ENCODE data around the gene LRRFIP1.
A peak's percentile ranks its signal among the peaks of the same experiment; 100 is the strongest.

The LRRFIP1 gene

DNA sequence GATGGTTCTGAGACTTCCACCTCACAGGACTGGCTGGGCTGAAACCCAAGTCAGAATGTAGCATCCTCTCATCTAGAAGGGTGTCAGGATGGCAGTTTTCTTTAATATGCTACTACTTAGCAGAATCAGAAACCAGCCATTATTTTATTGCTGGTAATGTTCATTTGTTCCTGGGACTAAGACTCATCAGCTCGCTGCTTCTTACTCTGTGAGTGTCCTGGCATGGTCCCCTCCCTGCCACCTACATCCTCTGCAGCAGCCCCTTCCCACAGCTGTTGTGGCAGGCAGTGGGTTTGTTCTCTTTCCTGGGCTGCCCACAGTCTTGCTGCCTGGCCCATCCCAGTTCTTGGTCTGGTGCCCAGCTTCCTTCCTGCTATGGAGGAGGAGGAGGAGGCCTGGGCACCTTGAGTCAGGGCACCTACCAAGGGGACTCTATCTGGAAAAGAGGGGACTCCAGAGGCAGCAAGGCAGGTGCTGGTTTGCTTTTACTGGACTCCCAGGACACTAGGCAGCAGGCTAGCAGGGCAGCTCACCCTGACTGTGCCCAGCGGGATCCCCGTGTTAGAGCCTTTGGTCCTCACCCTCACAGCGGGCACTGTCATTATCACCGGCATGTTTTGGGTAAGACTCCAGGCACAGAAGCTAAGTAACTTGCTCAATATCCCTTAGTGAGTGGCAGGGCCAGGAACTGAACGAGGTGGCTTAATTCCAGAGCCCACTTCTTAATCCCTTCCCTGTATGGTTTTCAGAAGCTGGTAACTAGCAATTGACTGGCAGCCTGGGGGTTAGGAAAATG is 62.1 kb downstream of the LRRFIP1 start:
- no peak for DNase-seq (ENCODE audit: low read depth)

DNA sequence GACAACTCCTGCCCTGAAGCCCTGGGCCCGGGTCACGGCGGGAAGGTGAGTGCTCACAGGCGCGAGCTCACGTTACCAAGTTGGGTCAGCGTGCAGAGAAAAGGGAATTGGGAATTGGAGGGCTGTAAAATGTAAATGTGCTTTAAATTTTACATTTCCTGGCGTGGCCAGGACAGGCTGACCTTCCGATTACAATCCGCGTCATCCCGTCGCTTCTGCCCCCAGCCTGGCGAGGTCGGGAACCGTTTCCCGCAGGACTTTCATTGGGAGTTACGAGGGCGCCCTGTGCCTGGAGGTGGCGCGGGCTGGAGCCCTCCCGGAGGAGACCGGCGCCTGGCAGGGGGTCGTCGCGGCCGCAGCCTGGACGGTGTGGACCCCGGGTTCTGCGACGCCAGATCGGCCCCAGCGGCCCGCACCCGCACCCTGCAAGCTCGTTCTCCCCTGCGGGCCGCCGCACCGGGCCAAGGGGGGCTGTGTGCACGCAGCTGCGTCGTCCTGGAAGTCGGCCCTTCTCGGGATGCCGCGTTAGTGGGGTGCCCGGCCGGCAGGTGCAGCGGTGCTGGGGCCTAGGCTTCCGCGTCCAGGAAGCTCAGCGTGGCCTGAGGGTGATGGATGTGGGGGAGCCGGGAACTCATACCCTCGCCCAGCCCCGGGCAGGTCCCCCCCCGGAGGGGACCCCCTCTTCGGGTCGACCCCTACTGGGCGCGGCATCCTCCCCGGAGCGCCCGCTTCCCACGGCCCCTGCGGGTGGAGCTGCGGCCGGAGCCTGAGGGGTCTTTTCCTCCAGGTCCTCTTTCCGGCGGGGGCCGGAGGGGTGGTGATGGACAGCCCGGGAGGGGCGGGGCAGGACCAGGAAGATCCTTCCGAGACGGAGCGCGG is 63.9 kb downstream of the LRRFIP1 start:
- DNase-seq (ENCODE audit: low read depth) = no peak

DNA sequence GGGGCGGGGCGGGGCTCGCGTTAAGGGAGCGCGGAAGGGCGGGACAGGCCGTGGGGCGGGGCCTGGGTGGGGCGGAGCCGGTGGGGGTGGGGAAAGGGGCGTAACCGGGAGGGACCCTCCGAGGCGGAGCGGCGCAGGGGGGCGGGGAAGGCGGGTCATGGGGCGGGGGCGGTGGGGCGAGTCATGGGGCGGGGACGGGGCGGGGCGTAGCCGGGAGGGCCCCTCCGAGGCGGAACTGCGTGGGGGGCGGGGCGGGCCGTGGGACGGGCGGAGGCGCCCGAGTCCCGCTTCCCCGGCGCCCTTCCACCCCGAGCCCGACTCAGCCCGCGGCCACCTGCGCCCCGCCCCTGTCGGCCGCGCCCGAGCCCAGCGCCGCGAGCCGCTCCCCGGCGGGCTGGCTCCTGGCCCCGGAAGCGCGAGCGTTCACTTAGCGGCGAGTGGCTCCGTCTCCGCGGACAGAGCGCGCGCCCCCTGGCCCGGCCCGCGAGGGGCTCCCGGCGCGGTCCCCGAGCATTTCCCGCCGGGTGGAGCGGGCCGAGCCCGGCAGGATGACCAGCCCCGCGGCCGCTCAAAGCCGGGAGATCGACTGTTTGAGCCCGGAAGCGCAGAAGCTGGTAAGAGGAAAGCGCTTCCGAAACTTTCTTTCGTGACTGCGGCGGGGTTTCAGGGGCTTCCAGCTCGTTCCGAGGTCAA is 64.7 kb downstream of the LRRFIP1 start:
- DNase-seq (ENCODE audit: low read depth) = no peak

DNA sequence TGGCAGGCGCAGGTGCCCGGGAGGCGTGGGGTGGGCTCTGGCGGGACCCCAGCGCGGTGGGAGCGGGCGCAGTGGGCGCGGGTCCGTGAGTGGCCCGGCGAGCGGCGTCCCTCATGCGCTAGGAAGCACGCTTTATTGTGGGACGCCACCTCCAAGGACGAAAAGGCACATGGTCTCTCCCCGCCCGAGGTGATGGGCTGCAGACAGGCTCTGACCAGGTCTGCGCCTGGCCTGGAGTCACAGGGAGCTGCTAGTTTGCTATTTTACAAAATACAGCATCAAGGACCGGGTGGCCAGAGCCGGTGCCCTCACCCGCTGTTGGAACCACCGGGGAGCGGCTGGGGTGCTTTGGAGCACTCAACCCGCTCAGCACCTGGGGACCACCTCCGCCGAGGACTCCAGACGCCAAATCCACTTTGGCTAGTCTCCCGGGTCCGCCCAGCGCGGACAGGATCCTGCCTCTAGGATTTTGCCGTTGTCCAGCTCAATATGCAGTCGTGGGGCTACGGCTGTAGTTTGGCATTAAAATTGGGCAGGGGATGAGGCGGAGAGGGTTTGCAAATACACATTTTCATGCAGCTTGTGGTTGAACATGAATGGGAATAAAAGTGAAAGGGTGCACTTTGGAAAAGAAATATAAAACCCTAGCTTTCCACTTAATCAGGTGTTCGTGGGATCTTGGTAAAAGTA is 65.4 kb downstream of the LRRFIP1 start:
- DNase-seq (ENCODE audit: low read depth) = no peak

DNA sequence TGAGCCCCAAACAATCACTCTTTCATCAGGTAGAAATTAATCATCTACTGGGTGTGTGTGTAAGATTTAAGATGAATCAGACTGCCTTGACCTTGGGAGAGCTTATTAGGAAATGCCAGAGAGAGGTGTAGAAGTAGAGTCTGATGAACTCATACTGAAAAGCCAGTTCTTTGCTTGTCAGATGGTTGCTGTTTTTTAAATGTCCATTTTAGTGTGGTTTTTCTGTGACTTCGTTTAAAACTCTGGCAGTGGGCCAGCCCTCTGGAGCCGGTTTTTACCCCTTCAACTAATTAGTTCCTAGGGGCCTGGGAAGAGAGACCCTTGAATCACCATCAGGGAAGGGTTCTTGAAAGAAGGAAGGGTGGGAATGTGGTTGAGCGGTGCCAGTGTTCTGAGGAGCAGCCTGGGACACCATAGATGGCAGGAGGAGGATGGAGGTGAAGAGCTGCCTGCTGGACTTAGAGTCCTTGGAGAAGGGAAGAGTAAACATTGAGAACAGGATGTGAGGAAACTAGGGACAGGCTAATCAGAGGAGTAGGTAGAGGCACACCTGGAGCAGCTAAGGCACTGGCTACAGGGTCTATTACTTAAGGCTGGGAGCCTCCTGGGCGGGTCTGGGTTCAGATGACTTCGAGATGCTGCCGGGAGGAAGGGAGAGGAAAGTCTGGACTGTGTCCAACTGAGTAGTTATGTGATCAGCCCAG is 66.1 kb downstream of the LRRFIP1 start:
- DNase-seq (ENCODE audit: low read depth) = no peak

DNA sequence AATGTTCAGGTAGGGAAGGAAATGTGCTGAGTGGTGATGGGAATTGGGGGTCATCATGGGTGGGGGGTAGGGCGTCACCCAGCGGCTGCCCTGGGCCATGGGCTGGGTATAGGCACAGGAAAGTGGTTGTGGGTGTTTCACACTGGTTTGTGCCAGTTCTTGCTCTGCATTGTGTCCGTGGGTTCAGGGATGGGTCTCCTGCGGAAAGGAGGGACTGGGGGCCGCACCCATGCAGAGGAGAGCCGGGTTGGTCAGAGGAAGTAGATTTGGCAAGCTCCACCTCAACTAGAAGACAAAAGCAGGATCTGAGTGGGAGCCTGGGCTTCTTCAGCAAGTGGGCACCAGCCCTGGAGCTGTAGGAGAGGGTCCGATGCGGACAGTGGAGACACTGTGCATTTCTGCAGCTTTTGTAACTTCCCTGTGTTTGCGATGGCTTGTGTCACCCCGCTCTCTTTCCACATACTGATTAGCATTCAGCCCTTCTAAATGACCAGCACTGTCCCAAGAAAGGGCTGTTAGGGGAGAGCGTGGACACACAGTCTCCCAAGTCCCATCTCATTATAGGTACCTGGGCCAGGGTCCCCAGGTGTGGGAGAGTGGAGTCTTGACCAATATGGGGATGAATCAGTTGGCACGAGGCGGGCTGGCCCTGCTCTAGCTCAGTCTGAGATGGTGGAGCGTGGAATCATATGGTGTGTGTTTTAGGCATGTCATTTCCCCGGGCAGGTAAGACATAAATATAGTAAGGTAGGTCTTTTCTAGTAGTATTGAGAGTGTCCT is 67.2 kb downstream of the LRRFIP1 start:
- no peak for DNase-seq (ENCODE audit: low read depth)

DNA sequence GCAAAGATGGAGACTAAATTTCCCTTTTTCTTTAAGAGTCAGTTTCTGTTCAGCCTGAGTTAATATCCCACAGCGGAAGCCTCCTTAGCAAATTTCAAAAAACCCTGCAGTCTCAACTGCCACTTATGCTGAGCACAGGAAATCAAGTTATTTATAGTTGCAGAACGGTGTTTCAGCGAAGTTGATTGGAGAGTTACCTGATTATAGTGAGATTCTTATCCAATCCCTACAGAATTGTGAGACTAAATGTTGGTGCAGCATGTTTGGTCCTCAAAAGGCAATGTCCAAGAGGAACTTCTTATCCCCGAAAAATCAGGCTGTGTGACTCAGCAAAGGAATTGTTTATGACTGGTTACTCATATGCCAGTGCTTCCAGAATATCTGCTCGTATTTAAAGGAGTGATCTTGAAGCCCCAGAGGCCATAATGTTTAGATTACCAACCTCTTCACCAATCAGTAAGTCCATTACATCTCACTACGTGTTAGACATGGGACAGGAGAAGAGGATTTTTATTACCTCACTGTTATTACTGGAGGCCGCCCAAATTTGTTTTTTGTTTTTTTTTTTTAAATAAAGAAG is 67.9 kb downstream of the LRRFIP1 start:
- peak; percentile 74 for DNase-seq (ENCODE audit: low read depth)

DNA sequence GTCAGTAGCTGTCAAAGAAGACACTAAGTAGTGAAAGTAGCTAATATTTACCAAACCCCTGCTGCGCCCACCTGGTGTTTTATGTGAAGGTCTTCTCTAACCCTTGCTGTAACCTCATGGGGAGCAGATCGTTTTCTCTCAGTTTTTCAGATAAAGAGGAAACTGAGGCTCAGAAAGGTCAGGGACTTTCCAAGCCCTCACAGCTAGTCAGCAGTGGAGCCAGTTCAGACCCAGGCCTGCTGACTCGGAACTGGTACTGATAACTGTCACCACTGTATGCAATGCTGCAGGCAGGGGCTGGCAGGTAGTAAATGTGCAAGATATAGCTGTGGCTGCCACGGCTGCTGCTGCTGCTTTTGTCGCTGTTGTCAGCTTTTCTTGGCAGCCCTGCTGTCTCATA is 69.1 kb downstream of the LRRFIP1 start:
- no peak for DNase-seq (ENCODE audit: low read depth)

DNA sequence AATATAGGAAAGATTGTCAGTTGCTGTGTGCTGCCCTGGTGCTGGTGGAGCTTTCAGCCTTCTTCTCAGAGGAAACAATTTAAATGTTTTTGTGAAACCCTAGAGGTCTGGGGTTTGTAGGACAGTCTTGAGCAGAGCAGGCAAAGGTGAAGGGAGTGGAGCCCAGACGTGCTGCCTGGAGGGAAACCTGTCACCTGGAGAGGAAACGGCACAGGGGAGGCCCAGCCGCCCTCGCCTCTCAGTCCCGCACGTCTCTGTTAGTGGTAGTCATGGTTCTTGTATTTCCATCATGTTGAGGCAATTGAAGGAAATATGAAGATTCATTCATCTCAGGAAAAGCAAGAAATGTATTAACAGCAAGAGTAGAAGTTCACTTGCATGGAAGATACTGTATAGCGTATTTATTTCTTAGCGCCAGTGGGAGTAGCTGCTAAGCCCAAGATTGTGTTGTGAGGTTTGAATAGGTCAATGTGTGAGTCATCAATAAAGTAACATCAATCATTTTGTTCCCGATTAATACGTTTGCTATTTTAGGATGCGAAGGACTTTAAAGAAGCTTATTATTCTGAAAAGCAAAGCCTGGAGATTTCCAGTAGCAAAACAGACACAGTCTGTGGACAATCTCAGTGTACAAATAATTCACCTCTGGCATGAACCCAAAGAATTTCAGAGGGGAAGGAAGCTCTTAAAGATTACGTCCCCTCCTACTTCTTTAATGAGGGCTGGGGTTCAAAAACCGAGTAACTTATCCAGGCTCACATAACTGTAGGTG is 70.4 kb downstream of the LRRFIP1 start:
- DNase-seq (ENCODE audit: low read depth) = no peak

DNA sequence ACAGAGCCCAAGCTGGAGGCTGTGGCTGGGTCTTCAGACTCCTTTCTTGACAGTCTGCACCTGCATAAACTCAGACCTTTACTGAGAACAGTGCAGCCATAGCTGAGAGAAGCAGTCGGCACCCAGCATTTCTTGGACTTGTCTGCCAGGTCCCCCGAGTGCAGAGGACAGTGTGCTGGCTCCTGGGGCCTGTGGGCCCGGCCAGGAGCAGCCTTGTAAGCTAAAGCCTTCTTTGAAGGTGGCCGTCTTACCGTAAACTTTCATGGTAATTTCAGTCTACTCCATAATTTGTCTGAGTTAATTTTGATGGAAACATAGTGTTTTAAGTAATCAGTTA is 70.9 kb downstream of the LRRFIP1 start:
- DNase-seq (ENCODE audit: low read depth) = no peak

DNA sequence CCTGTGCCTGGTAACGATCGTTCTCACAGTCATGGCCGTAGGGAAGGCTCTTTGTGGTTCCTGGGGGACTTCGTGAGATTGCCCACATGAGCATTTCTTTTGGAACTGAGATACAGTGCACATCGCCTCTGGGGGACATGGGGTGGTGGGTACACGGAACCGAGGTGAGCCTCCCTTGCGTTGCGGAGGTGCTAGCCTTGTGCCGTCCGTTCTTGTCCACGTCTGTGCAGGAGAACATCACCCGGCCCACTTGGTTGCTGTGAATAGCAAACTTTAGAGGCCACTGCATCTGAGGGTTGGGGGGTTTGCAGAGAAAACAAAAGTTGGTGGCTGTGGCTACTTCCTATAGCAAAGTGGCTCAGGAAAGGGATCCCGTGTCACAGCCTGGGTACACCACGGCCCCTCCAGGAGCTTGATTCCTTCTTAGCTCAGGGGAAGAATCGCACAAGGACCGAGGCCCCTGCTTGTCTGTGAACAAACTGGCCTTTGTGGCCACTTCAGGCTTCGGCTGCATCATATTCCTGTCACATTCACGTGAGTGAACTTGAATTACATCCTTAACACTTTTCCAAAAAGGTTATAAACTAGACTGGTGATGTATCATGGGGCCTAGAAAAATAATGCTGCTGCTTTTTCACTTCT is 72.6 kb downstream of the LRRFIP1 start:
- DNase-seq (ENCODE audit: low read depth) = no peak

DNA sequence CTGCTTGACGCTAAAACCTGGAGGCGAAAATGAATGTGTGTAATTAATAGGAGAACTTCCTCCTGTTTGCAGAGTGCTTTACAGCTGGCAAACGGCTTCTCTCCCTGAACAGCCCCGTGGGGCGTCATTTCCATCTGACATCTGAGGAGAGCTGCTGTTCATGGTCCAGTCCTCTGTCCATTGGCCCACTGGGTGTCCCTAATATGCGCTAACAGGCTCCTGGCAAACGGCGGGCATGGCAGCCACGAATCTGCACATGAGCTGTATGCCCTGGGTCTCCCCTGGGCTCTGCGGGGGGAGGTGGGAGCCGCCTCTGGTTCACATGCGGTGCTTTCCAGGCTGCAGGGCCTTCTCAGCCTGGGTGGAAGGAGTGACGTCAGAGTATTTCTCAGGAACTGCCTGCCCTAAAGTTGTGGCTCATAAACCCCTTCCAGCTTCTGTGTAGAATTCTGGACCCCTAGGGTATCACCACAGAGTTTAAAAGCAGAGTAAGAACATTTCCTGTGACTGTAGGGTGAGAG is 73.2 kb downstream of the LRRFIP1 start:
- no peak for DNase-seq (ENCODE audit: low read depth)

DNA sequence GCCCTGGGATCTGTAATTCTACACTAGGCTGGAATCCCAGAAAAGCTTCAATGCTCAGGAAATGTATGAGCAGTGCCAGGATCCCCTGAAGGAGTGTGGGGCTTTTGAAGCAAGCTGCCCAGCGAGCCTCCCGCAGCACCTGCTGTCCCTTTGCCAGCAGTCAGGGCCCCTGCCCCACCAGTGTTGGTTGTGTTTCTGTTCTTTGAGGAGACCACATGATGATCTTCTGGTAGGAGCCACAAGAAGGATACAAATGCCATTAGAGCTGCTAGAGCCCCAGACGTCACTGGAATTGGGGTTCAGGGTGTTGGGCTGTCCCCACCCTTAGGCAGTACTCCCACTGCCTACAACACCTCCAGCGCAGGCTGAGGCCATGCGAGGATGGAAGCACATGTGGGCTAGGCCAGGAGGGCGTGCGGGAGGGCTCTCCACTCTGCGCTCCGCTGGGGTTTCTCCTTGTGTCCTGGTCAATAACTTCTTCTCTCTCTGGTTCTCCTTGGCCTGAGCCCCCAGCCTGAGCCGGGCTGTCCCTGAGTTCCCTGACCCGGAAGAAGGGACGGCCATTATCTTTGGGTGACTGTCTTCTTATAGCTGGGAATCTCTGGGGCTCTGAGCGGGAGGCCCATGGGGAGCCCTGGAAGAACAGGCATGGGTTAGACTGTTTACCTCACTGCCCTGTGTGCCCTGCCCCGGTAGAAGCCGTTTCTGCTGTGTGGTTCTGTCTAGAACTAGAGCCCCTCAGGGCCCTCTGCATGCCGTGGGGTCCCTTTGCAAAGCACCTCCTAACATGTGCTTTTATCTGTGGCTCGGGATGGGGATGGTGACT is 73.9 kb downstream of the LRRFIP1 start:
- DNase-seq (ENCODE audit: low read depth) = no peak

DNA sequence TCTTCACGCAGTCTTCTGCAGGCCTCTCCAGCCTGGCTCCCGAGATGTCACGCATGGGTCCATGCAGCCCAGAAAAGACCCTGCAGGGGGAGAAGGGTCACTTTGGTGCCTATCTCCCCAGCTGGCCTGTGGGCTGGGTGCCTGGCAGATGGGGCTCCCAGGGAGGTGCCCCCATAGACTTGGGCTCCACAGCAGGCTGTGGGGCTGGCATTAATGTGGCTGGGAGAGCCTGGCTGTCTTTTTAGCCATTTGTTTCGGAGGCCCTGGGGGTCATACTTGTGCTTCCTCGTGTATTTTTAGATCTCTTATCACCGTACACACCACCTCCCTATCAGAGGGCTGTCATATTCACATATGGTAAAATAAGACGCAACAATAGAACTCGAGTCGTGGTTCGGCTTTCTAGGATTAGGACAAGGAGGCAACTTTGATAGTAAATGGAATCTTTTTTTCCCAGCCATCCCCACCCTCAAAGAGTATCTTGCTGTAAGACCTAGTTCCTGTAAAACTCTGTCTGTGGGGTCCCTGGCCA is 74.5 kb downstream of the LRRFIP1 start:
- no peak for DNase-seq (ENCODE audit: low read depth)

DNA sequence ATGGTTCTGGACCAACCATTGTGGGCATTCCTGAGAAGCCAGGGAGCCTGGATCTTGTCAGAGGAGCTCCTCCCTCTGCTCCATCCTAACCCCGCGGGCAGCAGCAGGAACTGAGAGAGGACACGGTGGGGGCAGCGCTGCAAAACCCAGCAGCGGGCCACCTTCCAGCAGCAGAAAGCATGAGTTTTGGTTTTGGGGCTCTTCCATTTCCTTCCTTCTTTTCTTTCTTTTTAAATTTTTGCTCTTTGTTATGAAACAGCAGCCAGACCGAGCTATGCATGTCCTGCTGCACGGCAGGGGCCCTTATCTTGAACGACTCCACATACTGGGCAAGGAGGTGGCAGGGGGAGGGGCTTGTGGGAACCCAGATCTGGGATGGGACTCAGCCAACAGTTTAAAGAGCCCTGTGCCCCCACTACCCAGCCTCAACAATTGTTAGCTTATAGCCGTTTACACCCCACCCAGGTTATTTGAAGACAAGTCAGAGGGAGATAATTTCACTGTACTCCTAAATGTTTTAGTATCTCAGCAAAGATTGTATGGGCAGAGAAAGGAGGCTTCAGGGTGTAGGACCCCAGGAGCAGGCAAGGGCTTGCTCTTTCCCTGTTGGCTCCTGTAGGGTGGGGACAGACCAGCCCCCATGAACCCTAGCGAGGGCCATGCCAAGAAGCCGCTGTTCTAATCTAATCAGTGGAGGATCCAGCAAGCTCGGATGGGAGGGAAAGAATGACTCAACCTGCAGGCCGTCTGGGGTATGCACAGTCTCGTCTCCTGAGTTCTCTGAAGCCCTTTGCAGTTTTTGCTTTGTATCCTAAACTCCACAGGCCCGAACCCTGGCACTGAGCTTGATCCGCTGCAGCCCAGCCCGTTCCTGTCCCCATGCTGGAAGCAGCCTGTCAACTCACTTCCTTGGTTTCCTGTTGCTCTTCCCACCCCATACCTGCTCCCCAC is 75.3 kb downstream of the LRRFIP1 start:
- DNase-seq (ENCODE audit: low read depth) = no peak
